GM21786 (cell line): ENCODE data around the gene MTA3.
A peak's percentile ranks its signal among the peaks of the same experiment; 100 is the strongest.
"Not testable (repeated sequence)": the region's sequence is repeated elsewhere in the genome, so short reads cannot be mapped to it uniquely, and the experiment has no call there.

Experiments
- ATAC-seq: cut with Tn5 transposase; IDR thresholded peaks from one replicate; pipeline ENCODE4 v1.9.1; 2021; ENCODE audit not compliant: unreplicated experiment

Gene MTA3

DNA sequence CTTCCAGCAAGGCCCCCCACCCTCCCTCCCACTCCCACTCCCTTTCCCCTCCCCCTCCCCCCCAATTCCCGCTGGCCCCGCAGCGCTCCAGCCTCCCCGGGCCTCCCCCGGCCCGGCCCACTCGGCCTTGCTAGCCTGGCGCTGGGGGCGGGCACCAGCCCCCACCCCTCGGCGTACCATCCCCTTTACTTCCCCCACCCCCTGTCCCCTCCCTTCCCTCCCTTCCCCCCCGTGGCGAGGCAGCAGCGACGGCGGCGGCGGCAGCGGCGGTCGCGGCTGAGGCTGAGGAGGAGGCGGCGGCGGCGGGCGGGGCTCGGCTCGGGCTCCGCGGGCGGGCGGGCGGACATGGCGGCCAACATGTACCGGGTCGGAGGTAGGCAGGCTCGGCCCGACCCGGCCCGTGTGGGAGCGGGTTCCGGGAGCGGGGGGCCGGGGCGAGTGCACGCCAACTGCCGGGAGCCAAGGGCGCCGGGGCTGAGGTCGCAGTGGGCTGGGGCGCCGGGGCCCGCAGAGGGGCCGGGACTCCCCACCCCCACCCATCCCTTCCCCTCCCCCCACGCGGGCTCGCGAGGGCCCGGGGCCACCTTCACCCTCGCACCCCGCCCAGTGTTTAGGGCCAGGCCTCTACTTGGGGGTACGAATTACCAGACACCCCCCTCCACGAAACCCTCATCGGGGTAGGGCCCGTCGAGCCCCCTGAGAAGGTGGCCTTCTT is at the start of gene MTA3:
MTA3 (plus strand) TSS at position 232 of the 715 bp plus-strand sequence; CDS start at position 346, 114 bp downstream.
- ATAC-seq = no peak

DNA sequence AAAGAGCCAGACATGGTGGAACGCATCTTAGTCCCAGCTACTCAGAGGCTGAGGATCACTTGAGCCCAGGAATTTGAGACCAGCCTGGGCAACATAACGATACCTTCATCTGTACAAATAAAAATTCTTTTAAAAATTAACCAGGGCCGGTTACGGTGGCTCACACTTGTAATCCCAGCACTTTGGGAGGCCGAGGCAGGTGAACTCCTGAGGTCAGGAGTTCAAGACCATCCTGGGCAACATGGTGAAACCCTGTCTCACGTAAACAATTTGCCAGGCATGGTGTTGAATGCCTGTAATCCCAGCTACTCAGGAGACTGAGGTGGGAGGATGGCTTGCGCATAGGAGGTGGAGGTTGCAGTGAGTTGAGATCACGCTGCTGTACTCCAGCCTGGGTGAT is 48.8 kb upstream of the MTA3 start:
- no peak for ATAC-seq

DNA sequence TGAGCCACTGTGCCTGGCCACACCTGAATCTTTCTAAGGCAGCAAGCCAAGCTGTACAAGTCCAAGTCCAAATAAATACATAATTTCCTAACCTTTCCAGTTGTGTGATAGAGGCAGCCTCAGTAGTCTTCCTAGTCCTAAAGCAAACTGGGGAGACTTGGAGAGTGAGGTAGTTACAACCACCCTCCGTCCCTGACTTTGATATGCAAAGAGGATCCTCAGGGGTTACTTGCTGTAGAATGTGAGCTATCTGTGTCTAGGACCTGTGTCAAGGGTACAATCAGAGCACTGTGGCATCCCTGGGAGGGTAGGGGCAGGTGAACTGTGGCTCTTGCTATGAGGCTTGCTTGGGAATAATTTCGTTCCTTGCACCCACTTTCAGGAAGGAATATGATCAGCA is 46.4 kb upstream of the MTA3 start:
- ATAC-seq = no peak

DNA sequence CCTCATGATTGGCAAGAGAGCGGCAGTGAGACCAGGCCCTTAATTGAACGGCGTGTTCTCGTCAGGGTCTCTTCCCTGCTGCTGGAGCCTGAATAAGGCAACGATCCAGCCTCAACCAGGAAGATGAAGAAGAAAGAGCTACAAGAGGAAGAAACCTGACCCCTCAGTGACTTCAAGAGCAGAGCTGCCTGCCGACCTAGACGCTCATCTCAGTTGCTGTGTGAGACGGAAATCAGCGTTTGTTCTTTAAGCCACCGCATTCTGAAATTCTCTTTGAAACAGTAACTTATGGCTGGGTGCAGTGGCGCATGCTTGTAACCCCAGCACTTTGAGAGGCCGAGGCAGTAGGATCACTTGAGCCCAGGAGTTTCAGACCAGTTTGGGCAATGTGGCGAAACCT is 45.1 kb upstream of the MTA3 start:
- no peak for ATAC-seq

DNA sequence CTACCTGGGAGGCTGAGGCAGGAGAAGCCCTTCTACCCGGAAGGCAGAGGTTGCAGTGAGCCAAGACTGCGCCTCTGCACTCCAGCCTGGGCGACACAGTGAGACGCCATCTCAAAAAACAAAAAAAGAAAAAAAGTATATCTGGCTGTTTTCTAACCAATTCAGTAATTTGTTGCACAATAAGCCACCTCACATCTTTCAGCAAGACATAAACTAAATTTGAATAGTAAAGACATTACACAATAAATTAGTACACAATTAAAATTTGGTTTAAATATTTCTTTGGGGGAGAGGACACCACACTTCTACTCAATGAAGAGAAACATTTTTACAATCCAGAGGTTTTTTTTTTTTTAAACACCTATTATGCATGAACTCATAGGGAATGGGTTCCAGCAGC is 36.0 kb upstream of the MTA3 start:
- ATAC-seq = no peak

DNA sequence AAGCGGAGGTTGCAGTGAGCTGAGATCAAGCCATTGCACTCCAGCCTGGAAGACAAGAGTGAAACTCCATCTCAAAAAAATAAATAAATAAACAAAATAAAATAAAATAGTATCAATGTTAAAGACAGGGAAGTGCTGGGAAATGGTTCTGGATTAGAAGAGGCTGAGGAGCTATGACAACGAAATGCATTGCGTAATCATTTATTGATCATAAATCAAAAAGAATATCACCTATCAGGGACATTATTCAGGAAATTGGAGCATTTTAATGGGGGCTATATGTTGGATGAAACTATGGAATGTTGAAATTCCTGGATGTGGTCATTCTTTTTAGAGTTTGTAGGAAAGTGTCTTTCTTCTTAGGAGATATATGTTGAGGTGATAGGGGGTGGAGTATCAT is 30.9 kb upstream of the MTA3 start:
- ATAC-seq = no peak

DNA sequence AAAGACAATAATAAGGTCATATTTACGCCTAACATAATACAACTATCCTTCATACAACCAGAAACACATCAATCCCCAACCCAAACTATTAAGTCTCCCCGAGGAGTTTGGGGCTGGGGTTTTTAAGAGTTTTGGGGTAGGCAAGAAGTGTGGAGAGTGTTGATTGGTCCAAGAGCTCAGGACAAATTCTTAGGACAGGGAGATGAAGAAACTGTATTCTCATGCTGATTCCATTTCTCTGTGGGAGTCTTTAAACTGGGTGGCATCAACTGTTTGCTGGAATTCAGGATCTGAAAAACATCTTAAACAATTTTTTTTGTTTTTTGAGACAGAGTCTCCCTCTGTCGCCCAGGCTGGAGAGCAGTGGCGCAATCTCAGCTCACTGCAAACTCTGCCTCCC is 25.6 kb upstream of the MTA3 start:
- no peak for ATAC-seq

DNA sequence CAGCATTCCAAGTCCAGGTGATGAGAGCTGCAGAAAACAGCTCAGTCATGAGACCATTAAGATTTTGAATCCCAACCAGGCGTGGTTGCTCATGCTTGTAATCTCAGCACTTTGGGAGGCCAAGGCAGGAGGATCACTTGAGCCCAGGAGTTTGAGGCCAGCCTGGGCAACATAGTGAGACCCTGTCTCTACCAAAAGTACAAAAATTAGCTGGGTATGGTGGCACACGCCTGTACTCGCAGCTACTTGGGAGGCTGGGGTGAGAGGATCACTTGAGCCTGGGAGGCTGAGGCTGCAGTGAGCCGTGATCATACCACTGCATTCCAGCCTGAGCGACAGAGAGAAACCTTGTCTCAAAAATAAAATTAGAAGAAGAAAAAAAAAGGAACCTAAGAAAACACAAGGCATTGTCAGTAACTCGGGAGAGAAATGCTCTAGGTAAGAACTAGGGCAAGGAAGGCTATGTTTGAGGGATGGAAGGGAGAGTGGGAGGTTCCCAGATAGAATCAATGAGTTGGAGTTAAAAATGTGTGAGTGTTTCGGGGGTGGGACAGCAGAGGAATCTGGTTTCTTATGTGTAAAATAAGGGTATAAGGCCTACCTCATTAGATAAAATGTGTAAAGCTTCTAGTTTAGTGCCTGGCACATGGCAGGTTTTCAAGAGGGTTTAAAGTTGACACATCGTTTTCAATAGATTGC is 23.3 kb upstream of the MTA3 start:
- ATAC-seq = no peak

DNA sequence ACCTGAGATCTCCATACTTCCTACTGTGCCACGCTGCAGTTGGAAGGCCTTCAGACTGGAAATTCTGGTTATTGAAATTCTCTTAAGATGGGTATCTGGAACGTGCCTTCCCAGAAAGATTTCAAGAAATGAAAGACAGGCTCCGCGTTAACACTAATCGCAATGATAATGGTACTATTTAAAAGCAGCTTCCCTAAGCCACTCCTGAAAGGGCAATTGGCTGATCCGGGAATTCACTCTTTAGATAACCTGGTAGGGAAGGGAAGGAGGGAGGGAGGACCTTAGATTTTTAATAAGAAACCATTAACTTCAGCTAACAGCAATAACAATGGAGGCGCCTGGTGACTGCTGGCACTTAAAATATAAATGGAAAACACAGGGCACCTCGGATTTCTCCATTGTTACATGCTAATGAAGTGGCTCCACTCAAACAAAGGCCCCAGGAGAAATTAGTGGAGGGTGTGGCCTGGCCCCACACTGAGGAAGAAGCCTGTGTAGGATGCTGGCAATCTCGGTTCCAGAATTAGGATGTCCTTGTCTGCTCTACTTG is 22.5 kb upstream of the MTA3 start:
- no peak for ATAC-seq

DNA sequence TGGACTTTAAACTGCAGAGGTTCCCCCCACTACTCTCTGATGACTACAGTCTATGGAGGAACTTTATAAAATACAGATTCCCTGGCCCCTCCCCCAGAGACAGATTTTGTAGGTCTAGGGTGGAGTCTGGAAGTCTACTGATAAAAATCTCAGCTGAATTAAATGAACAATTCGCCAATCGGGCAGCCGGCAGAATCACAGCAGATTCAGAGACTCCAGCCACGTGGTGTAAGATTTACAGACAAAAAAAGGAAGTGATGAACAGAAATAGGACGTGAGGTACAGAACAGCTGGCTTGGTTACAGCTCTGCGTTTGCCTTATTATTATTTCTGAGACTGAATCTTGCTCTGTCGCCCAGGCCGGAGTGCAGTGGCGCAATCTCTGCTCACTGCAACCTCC is 21.4 kb upstream of the MTA3 start:
- no peak for ATAC-seq

DNA sequence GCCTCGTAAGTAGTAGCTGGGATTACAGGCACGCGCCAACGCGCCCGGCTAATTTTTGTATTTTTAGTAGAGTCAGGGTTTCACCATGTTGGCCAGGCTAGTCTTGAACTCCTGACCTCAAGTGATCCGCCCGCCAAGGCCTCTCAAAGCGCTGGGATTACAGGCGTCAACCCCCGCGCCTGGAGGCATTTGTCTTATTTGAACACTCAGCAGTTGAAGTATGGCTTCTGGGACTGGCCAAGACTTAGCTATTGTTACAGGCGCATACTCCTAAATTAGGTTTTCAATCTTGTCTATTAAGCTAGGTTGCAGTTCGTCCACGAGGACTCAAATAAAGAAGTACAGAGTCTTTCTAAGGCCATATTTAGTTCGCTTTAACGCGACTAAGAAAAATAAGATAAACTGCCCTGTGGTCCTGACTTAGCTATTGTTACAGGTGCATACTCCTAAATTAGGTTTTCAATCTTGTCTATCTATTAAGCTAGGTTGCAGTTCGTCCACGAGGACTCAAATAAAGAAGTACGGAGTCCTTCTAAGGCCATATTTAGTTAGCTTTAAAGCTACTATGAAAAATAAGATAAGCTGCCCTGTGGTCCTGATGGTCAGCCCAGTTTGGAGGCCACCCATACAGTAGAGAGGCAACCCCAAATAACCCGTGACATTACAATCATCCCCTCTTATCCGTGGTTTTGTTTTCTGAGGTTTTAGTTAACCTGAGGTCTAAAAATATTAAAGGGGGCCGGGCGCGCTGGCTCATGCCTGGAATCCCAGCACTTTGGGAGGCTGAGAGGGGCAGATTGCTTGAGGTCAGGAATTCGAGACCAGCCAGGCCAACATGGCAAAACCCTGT is 20.8 kb upstream of the MTA3 start:
- no peak for ATAC-seq

DNA sequence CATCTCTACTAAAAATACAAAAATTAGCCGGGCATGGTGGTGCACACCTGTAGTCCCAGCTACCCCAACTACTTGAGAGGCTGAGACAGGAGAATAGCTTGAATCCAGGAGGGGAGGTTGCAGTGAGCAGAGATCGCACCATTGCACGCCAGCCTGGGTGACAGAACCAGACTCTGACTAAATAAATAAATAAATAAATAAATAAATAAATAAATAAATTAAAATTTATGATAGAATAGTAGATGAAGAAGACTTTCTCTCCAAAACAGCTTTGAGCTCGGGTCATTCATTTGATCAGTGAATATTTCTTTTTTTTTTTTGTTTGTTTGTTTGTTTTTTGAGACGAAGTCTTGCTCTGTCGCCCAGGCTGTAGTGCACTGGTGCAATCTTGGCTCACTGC is 17.6 kb upstream of the MTA3 start:
- ATAC-seq = no peak

DNA sequence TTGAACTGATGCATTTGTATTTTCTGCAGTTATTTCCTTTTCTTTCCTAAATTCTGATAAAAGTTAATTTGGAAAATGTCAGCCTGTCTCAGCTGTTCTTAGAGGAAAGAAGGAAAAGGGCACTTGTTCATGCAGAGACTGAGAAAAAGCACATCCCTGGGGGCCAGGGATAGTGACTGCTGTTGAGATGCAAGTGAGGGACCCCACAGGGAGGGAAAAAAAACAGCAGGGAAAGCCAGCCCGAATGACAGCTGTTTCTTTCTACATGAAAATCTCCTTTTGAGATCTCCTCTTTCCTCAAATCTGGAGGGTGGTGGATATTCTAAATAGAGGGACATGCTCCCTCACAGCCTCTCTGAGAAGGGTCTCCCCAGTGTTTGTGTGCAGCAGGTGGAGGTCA is 14.0 kb upstream of the MTA3 start:
- ATAC-seq = no peak

DNA sequence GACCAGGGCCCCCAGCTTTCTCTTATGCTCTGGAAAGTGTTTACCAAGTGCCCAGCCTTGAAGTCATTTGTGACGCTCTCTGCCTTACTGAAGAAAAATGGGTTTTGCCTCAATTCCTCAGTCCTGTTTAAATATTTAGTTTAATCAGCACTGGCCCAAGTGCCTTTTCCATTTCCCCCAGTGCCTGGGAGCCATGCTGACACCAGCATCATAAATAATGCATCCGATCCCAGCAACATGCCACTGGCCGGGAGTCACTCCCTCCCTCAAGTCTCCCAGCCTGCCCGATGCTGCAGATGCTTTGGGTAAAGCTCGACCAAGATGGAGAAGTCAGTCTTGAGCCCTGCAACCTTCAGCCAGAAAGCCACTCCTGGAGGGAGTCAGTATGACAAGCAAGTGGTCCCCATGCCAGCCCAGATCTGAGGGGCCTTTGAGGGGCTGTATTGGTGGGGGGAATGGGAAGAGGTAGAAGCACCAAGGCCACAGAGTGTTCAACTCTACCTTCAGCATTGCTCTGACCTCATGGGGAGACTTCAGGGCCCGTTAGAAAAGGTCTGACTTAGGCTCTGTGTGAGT is 12.0 kb upstream of the MTA3 start:
- no peak for ATAC-seq

DNA sequence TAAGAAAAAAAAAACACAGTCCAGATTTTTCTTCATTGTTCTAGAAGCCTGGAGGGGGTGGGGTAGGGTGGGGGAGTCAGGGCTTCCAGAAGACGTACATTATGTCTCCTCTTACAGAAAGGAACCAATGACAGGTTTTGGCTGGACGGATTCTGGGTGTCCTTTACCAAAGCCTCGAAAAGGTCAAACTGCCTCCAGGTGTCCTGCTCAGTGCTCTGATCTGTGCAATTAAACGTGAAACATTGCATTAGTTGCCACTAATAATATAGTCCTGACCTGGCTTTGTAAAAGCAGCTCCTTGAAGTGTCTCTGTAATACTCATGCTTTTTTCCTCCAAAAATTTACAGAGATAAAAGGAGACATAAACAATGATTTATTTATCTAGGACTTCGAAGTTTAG is 11.1 kb upstream of the MTA3 start:
- no peak for ATAC-seq

DNA sequence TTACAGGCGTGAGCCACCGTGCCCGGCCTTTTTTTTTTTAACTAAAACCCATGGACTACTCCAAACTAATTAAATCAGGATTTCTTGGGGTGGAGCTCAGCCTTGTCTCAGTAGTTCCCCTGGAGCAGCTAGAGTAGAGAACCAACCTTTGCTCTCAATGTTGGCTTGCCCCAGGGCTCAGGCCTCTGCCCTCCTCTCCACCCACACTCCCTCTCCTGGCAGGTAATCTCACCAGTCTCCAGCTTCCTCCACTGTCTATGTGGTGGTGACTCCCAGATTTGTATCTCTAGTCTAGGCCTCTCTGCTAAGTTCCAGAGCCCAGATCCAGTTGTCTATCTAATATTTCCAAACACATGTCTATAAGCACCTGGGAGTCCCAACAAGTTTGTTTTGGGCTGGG is 9.6 kb upstream of the MTA3 start:
- no peak for ATAC-seq

DNA sequence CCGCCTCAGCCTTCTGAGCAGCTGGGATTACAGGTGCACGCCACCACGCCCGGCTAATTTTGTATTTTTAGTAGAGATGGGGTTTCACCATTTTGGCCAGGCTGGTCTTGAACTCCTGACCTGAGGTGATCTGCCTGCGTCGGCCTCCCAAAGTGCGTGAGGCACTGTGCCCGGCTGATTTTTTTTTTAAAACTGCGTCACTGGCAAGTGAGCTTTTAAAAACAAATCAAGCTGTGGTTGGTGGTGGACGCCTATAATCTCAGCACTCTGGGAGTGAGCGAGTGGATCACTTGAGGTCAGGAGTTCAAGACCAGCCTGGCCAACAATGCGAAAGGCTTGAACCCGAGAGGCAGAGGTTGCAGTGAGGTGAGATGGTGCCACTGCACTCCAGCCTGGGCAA is 8.3 kb upstream of the MTA3 start:
- ATAC-seq = not testable (repeated sequence)

DNA sequence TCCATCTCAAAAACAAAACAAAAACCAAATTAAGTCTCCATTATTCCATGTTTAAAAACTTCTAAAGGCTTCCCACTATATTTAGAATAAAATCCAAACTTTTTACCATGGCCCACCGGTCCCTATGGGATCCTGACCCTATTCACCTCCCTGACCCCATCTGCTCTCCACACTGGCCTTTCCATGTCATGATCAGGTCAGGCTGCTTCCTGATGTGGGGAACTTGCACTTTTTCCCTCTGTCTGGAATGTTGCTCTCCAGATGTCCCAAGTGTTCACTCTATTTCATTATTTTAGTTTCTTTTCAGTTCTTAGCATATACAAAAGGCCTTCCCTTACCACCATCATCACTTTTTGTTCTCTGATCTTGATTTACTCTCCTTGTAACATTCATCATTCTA is 7.5 kb upstream of the MTA3 start:
- ATAC-seq = no peak

DNA sequence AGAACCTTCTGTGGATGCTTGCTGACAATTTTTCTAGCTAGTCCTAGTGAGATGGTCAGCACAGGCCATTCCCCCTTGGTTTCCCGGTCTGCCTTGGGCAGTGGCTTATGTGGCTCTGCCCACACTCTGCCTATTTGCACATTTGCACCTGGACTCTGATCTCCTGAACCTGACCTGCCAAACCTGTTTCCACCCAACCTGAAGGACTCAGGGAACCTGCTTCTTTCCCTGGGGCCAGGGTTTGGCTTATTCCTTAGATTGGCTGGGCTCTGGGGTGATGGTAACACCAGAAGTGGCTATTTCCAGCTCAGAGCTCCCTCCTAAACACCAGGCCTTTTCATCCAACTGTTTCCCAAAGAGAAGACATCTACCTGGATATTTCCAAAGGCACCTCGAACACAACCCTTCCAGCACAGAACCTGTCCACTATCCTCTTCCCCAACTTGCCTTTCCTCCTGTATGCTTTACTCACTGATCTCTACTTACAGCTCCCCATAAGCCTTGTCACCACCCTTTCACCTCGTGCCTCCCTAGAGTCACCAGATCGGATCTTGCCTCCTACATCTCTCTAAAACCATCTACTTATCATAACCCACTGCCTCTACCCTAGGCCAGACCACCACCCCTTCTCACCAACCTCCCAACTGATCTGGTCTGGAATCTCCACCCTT is 5.8 kb upstream of the MTA3 start:
- ATAC-seq = no peak

DNA sequence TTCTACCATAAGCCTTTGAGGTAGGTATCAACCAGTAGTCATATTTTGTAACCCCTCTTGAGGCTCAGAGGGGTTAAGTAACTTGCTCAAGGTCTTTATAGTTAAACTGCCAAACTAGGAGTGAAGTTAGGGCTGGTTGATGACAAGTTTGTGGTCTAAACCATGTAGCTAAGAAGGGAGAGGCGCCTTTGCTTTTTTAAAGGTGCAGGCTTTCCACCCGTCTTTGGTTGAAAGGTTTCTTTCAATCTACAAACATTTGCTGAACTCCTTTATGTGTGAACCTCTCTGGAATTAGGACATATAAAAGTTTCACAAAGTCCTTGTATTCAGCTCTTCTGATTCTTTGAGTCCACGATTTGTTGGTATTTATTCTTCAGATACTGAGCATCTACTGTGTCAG is 2.4 kb upstream of the MTA3 start:
- ATAC-seq = no peak

DNA sequence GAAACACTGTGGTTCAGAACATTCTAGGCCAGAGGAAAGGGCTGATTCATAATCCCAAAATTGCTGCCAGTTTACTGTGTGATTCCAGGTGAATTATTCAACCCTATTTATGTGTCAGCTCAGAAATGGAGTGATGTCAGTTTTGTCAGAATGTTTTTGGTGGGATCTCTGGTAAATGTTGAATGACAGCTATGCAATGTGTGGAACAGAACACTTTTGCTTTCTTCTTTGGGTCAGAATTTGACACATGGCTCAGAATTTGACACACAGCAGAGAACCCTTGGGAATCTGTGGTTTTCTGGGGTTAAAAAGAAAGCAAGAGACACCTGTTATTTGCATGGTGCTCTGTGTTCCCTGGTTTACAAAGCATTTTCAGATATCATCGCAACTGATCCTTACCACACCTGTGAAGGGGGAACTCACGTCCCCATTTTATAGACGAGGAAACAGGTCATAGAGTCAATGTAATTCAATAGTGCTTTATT is 1.6 kb upstream of the MTA3 start:
- peak; percentile 53 for ATAC-seq
